Keratinocyte (primary cell): Measurements from ENCODE around the gene ANKZF1. TPM values are rescaled to one million over a fixed set of nuclear protein-coding genes. Genes with fewer than 3 reads are reported as not detected.

Experiments used
- DNase-seq: peaks from one replicate; pipeline ENCODE4 v3.0.0-alpha.2; 2011; ENCODE audit warnings: low read depth, missing footprints, low spot score
- FAIRE-seq: peaks from 2 replicates; lab custom pipeline; 2011; peaks lifted over from hg19 to GRCh38; lab: Jason Lieb, UNC
- H2AFZ ChIP-seq: 2 replicates; pipeline ENCODE4 v1.6.0; 2012; ENCODE audit warnings: low read length, control low read depth, inconsistent platforms; ENCODE audit not compliant: control insufficient read depth
- H3K27ac ChIP-seq: 2 replicates; pipeline ENCODE4 v1.5.1; 2011; ENCODE audit warnings: low read length; ENCODE audit not compliant: control insufficient read depth, insufficient read depth
- H3K27me3 ChIP-seq: 3 replicates; pipeline ENCODE4 v1.6.0; 2011; ENCODE audit warnings: low read length; ENCODE audit not compliant: control insufficient read depth, insufficient read depth; ENCODE audit errors: extremely low read depth
- H3K36me3 ChIP-seq, 2 experiments: 2 replicates in 1 of 2; 3 replicates in 1 of 2; pipeline ENCODE4 v1.5.1; 2011; ENCODE audit warnings: low read length in 2 of 2, mild to moderate bottlenecking in 1 of 2; ENCODE audit not compliant: control insufficient read depth in 2 of 2, insufficient read depth in 2 of 2; ENCODE audit errors: extremely low read depth in 1 of 2
- H3K4me1 ChIP-seq: 3 replicates; pipeline ENCODE4 v1.5.1; 2011; ENCODE audit warnings: low read length; ENCODE audit not compliant: control insufficient read depth, insufficient read depth; ENCODE audit errors: extremely low read depth
- H3K4me2 ChIP-seq: 3 replicates; pipeline ENCODE4 v1.6.0; 2011; ENCODE audit warnings: low read depth, low read length; ENCODE audit not compliant: control insufficient read depth, insufficient read depth; ENCODE audit errors: extremely low read depth
- H3K4me3 ChIP-seq, 3 experiments: fragments of 200-600 bp in 1 of 3; sonication (generic) in 1 of 3; 2 replicates in 2 of 3; 3 replicates in 1 of 3; pipeline ENCODE4 v1.5.1; 2011 to 2016; ENCODE audit warnings: low read length in 3 of 3, mild to moderate bottlenecking in 3 of 3, control low read depth in 2 of 3, inconsistent platforms in 1 of 3, low read depth in 1 of 3, mixed read lengths in 1 of 3, mixed run types in 1 of 3, moderate library complexity in 1 of 3; ENCODE audit not compliant: control insufficient read depth in 2 of 3, insufficient read depth in 2 of 3; ENCODE audit errors: extremely low read depth in 1 of 3
- H3K79me2 ChIP-seq: 2 replicates; pipeline ENCODE4 v1.6.0; 2012; ENCODE audit warnings: low read length; ENCODE audit not compliant: control insufficient read depth, insufficient read depth
- H3K9ac ChIP-seq: 3 replicates; pipeline ENCODE4 v1.6.0; 2011; ENCODE audit warnings: low read length; ENCODE audit not compliant: control insufficient read depth, insufficient read depth; ENCODE audit errors: extremely low read depth
- H3K9me1 ChIP-seq: 3 replicates; pipeline ENCODE4 v1.6.0; 2011; ENCODE audit warnings: low read length; ENCODE audit not compliant: control insufficient read depth, insufficient read depth; ENCODE audit errors: extremely low read depth
- H3K9me3 ChIP-seq: 2 replicates; pipeline ENCODE4 v1.5.1; 2012; ENCODE audit warnings: low read depth, low read length; ENCODE audit not compliant: control insufficient read depth
- H4K20me1 ChIP-seq: 3 replicates; pipeline ENCODE4 v1.6.0; 2011; ENCODE audit warnings: low read length; ENCODE audit not compliant: control insufficient read depth, insufficient read depth; ENCODE audit errors: extremely low read depth
- CTCF ChIP-seq, 3 experiments: IDR thresholded peaks in 1 of 3; conservative IDR thresholded peaks in 1 of 3; optimal IDR thresholded peaks in 1 of 3; 2 replicates in 2 of 3; 3 replicates in 1 of 3; pipeline versions ENCODE3 to v1.5.1; 2011; ENCODE audit warnings: low read length in 3 of 3, mild to moderate bottlenecking in 3 of 3, moderate library complexity in 2 of 3, control low read depth in 1 of 3, inconsistent platforms in 1 of 3; ENCODE audit not compliant: insufficient read depth in 2 of 3; ENCODE audit errors: extremely low read depth in 1 of 3
- EZH2 ChIP-seq: IDR thresholded peaks from one replicate; pipeline ENCODE4 v1.6.1; 2012; ENCODE audit warnings: inconsistent platforms, mild to moderate bottlenecking, low read length, moderate library complexity
- dilution Hi-C: fragments of 300-500 bp; cut with MboI; formaldehyde crosslinking; loops from one replicate; pipeline ENCODE4 v1.7.0; 2020; ENCODE audit warnings: low sequenced_read_pairs; ENCODE audit not compliant: extremely low pct_ligation_motif_present
- polyA plus RNA-seq, 5 experiments: library from polyadenylated mRNA; depleted of rRNA in 3 of 5; stranded (reverse) in 3 of 5; stranded (forward) in 1 of 5; unstranded in 1 of 5; fragments of >200 nt; gene quantifications; 1 replicate in 1 of 5; 2 replicates in 3 of 5; 3 replicates in 1 of 5; pipeline versions ENCODE4 v1.2.1 to v1.2.3, GENCODE V29; 2011 to 2012; ENCODE audit warnings: missing spikeins in 2 of 5, low read depth in 1 of 5, low replicate concordance in 1 of 5

The ANKZF1 gene
- polyA plus RNA-seq, 1 donor (not counting 4 experiments of a cell fraction or from before 2014, with no cell fraction given), result 35.1 TPM

GRCh38 chr2:219266886-219267285, 37.3 kb downstream of the ANKZF1 start:
- no peaks in the 10 kb centered on the region for H3K36me3 ChIP-seq
- H2AFZ ChIP-seq, result no peak overlapping the region
- no peaks in the 10 kb centered on the region for H3K79me2 ChIP-seq
- peaks cover 13% of the 10 kb centered on the region for H3K4me1 ChIP-seq
- dilution Hi-C loops, result no loop called here
- no peaks in the 10 kb centered on the region for H4K20me1 ChIP-seq
- no peak overlapping the region for H3K9ac ChIP-seq
- no peaks in the 10 kb centered on the region for H3K9me3 ChIP-seq
- no peak for TF ChIP-seq EZH2
- TF ChIP-seq CTCF (optimal IDR thresholded peaks at IDR 0.05 in 1 of 3, IDR thresholded peaks at IDR 0.05 in 1 of 3, conservative IDR thresholded peaks at IDR 0.05 in 1 of 3; ENCODE audit: extremely low read depth in 1 of 3, insufficient read depth in 2 of 3, low read length in 3 of 3), result no peak
- no peaks in the 10 kb centered on the region for H3K27me3 ChIP-seq
- H3K9me1 ChIP-seq, result no peaks in the 10 kb centered on the region
- no peak overlapping the region for H3K4me2 ChIP-seq
- DNase-seq (no peak), FAIRE-seq (no peak)
- H3K4me3 ChIP-seq, result no peak overlapping the region
- H3K27ac ChIP-seq, result no peak overlapping the region

GRCh38 chr2:219268294-219268693, 38.7 kb downstream of the ANKZF1 start:
- no peak overlapping the region for H3K9ac ChIP-seq
- FAIRE-seq, result no peak

More at GRCh38 chr2:219268294-219268693, 38.7 kb downstream of the ANKZF1 start:
- Histone ChIP-seq H2AFZ (no peak overlapping the region), H3K4me1 (peaks cover 17% of the 10 kb centered on the region), H3K27me3 (no peaks in the 10 kb centered on the region), H3K27ac (no peak overlapping the region), H3K4me2 (no peak overlapping the region), H4K20me1 (no peaks in the 10 kb centered on the region), H3K79me2 (no peaks in the 10 kb centered on the region), H3K36me3 (no peaks in the 10 kb centered on the region), H3K9me1 (no peaks in the 10 kb centered on the region), H3K9me3 (no peaks in the 10 kb centered on the region), H3K4me3 (no peak overlapping the region)
- dilution Hi-C loops, result no loop called here
- no peak for DNase-seq
- TF ChIP-seq CTCF (optimal IDR thresholded peaks at IDR 0.05 in 1 of 3, IDR thresholded peaks at IDR 0.05 in 1 of 3, conservative IDR thresholded peaks at IDR 0.05 in 1 of 3; ENCODE audit: extremely low read depth in 1 of 3, insufficient read depth in 2 of 3, low read length in 3 of 3) (no peak), EZH2 (no peak)
